CD4-positive, alpha-beta T cell (primary cell): ENCODE data around the gene XYLT2. TPM values are rescaled to one million over a fixed set of nuclear protein-coding genes. Genes with fewer than 3 reads are reported as not detected.

Experiments used
- ATAC-seq: fragments of 200-7000 bp; cut with Tn5 transposase; one replicate; pipeline ENCODE4 v1.10.0; 2022; ENCODE audit warnings: mild to moderate bottlenecking; ENCODE audit not compliant: poor library complexity
- CTCF ChIA-PET: fragments of 350-600 bp; sonication (Branson Sonifier 250); formaldehyde crosslinking; loops from one replicate; lab custom pipeline; 2021; ENCODE audit warnings: antibody characterized with exemption, inconsistent platforms; lab: Charles Lee
- POLR2A ChIA-PET: fragments of 350-600 bp; sonication (Branson Sonifier 250); formaldehyde crosslinking; loops from one replicate; lab custom pipeline; 2021; ENCODE audit warnings: antibody characterized with exemption, inconsistent platforms; lab: Charles Lee
- DNase-seq, 14 experiments: peaks; one replicate each; pipeline ENCODE4 v3.0.0-alpha.2; 2013 to 2020; ENCODE audit warnings: mixed read lengths in 2 of 14
- H3K27ac ChIP-seq, 2 donors: one replicate each; pipeline versions ENCODE4 v1.5.1 to v1.7.0; 2013; ENCODE audit warnings: low read length in 2 of 2, low read depth in 1 of 2, mild to moderate bottlenecking in 1 of 2
- H3K27me3 ChIP-seq, 2 experiments: 1 replicate in 1 of 2; 2 replicates in 1 of 2; pipeline versions ENCODE4 v1.6.1 to v1.7.0; 2013; ENCODE audit warnings: low read length in 2 of 2, control low read depth in 1 of 2, mild to moderate bottlenecking in 1 of 2, moderate library complexity in 1 of 2; ENCODE audit not compliant: insufficient read depth in 2 of 2, control insufficient read depth in 1 of 2
- H3K36me3 ChIP-seq: one replicate; pipeline ENCODE4 v1.6.1; 2013; ENCODE audit warnings: low read length, control low read depth; ENCODE audit not compliant: insufficient read depth
- H3K4me1 ChIP-seq: one replicate; pipeline ENCODE4 v1.6.1; 2013; ENCODE audit warnings: low read length, control low read depth; ENCODE audit not compliant: insufficient read depth
- H3K4me3 ChIP-seq: one replicate; pipeline ENCODE4 v1.5.1; 2013; ENCODE audit warnings: mild to moderate bottlenecking, low read length, moderate library complexity
- H3K9me3 ChIP-seq, 2 experiments: 1 replicate in 1 of 2; 2 replicates in 1 of 2; pipeline versions ENCODE4 v1.6.1 to v1.7.0; 2013; ENCODE audit warnings: low read length in 2 of 2, mild to moderate bottlenecking in 2 of 2, control low read depth in 1 of 2, moderate library complexity in 1 of 2; ENCODE audit not compliant: control insufficient read depth in 1 of 2, insufficient read depth in 1 of 2
- H3K27ac Mint-ChIP-seq: one replicate; pipeline ENCODE4 v1.8.0; 2020; ENCODE audit warnings: mixed read lengths
- H3K27me3 Mint-ChIP-seq: one replicate; pipeline ENCODE4 v1.8.0; 2021; ENCODE audit warnings: mixed read lengths
- H3K36me3 Mint-ChIP-seq: one replicate; pipeline ENCODE4 v1.8.0; 2021; ENCODE audit warnings: low read depth, mixed read lengths
- H3K4me1 Mint-ChIP-seq: one replicate; pipeline ENCODE4 v1.8.0; 2021; ENCODE audit warnings: low read depth, mixed read lengths
- H3K4me3 Mint-ChIP-seq: one replicate; pipeline ENCODE4 v1.8.0; 2020; ENCODE audit warnings: mild to moderate bottlenecking, mixed read lengths
- H3K9me3 Mint-ChIP-seq: one replicate; pipeline ENCODE4 v1.8.0; 2020; ENCODE audit warnings: mixed read lengths
- CTCF ChIP-seq: fragments of 200-600 bp; IDR thresholded peaks from one replicate; pipeline ENCODE4 v1.8.0; 2022; ENCODE audit warnings: antibody characterized with exemption, mild to moderate bottlenecking
- intact Hi-C, 2 experiments: fragments of 100-400 bp; cut with DNase I in 1 of 2; cut with micrococcal nuclease in 1 of 2; formaldehyde crosslinking; loops; one replicate each; pipeline versions ENCODE4 v1.15.1 to v1.9.0; 2023 to 2025; cut with DNase I, micrococcal nuclease
- total RNA-seq, 174 experiments: library from RNA in 2 of 174; stranded (reverse) in 2 of 174; gene quantifications; one replicate each; pipeline ENCODE4 v1.2.3 and lab custom pipeline; 2021 to 2026

XYLT2 gene
- total RNA-seq, 2 experiments from 2014 or later, result 11.0 to 12.2 TPM

DNA sequence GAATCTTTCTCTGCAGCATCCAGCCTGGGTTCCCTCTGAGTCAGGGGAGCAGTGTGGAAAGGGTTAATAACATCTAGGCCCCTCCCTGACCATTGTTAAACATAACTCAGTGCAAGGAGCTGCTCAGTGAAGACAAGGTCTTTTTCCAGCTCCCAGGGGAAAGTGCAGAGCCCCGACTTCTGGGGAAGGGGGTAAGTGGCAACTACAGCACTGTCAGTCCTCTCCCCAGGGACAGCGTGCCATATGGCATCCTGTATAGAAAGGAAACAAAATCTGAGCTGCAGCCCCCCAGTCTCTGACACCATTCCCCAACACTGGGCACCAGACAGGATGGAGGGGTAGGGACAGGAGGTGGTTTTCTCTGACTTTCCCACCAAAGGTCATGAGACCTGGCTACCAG is 19.2 kb downstream of the XYLT2 start:
- no peak for TF ChIP-seq CTCF
- DNase-seq (no peak), ATAC-seq (no peak)
- Mint-ChIP-seq H3K4me1 (peaks cover 9% of the 10 kb centered on the region), H3K4me3 (no peak overlapping the region), H3K27me3 (no peaks in the 10 kb centered on the region), H3K27ac (no peak overlapping the region), H3K36me3 (peaks cover 53% of the 10 kb centered on the region), H3K9me3 (no peaks in the 10 kb centered on the region)
- Histone ChIP-seq H3K27ac (no peak overlapping the region), H3K4me3 (no peak overlapping the region), H3K4me1 (peaks cover 11% of the 10 kb centered on the region), H3K27me3 (no peaks in the 10 kb centered on the region), H3K36me3 (peaks cover 57% of the 10 kb centered on the region), H3K9me3 (no peaks in the 10 kb centered on the region)
- intact Hi-C loops, result loop anchor here in 1 of 2 experiments (5.0 kb wide), 1 partner anchor 903 kb away; no protein-coding TSS in a partner anchor
- ChIA-PET CTCF (interaction anchor here (1.6 kb wide), 1 partner anchor 32 kb away, joined by 7 read pairs; the partner anchor contains the start of gene LRRC59), POLR2A (no interaction called here)

- no peak for ATAC-seq
- Mint-ChIP-seq H3K27ac (no peak overlapping the region), H3K27me3 (no peaks in the 10 kb centered on the region), H3K9me3 (no peaks in the 10 kb centered on the region), H3K4me1 (peaks cover 9% of the 10 kb centered on the region), H3K36me3 (peaks cover 57% of the 10 kb centered on the region), H3K4me3 (no peak overlapping the region)
- ChIA-PET CTCF (interaction anchor here (1.6 kb wide), 1 partner anchor 31 kb away, joined by 7 read pairs; the partner anchor contains the start of gene LRRC59), POLR2A (no interaction called here)
- H3K9me3 ChIP-seq, result no peaks in the 10 kb centered on the region
- TF ChIP-seq CTCF, result no peak
- no peak for DNase-seq
- peaks cover 61% of the 10 kb centered on the region for H3K36me3 ChIP-seq
- H3K27ac ChIP-seq, result no peak overlapping the region
- intact Hi-C loops, result loop anchor here in 1 of 2 experiments (5.0 kb wide), 1 partner anchor 904 kb away; no protein-coding TSS in a partner anchor
- H3K27me3 ChIP-seq, result no peaks in the 10 kb centered on the region
- no peak overlapping the region for H3K4me3 ChIP-seq
- peaks cover 11% of the 10 kb centered on the region for H3K4me1 ChIP-seq
These were observed 19.9 kb downstream of the XYLT2 start for GRCh38 chr17:50365649-50366393.

DNA sequence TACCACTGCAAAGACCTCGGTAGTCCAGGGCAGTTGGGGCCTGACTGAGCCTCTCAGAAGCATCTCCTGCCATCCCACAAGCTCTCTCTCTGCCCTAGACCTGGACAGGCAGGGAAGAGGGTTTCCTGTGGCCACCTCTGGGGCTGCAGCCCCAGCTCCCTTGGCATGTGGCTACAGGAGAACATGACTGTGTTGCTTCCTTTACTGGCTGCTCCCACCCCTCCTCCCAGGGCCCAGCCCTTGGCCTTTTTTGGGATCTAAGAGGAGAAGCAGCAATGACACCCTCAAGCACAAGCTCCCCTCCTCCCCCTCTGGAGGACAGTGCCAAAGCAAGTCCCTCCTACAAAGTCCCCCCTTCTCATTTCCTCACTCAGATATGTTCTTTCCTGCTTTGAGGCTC is 21.5 kb downstream of the XYLT2 start:
- intact Hi-C loops, result loop anchor here in 1 of 2 experiments (5.0 kb wide), 1 partner anchor 905 kb away; no protein-coding TSS in a partner anchor
- TF ChIP-seq CTCF, result no peak

More for the DNA sequence above, 21.5 kb downstream of the XYLT2 start:
- no peak for DNase-seq
- Histone ChIP-seq H3K9me3 (no peaks in the 10 kb centered on the region), H3K27me3 (no peaks in the 10 kb centered on the region), H3K36me3 (peaks cover 59% of the 10 kb centered on the region), H3K27ac (no peak overlapping the region), H3K4me1 (peaks cover 19% of the 10 kb centered on the region), H3K4me3 (no peak overlapping the region)
- ChIA-PET POLR2A (no interaction called here), CTCF (interaction anchor here (3.5 kb wide), 1 partner anchor 29 kb away, joined by 19 read pairs; the partner anchor contains the start of gene LRRC59)
- Mint-ChIP-seq H3K27me3 (no peaks in the 10 kb centered on the region), H3K27ac (no peak overlapping the region), H3K36me3 (peaks cover 63% of the 10 kb centered on the region), H3K4me3 (no peak overlapping the region), H3K9me3 (no peaks in the 10 kb centered on the region), H3K4me1 (peaks cover 14% of the 10 kb centered on the region)
- ATAC-seq, result no peak
